Right renal pelvis (tissue), 4 donors: ENCODE data around the gene GABBR1. TPM values are rescaled to one million over a fixed set of nuclear protein-coding genes. Genes with fewer than 3 reads are reported as not detected.

ENCODE experiments used
- DNase-seq, 4 donors: peaks; one replicate each; pipeline ENCODE4 v3.0.0-alpha.2; 2013; ENCODE audit warnings: low read depth in 4 of 4, low spot score in 3 of 4, missing footprints in 1 of 4
- polyA plus RNA-seq, 4 donors: library from polyadenylated mRNA; unstranded; fragments of 120-200 nt; gene quantifications; one replicate each; pipeline ENCODE4 v1.2.1, GENCODE V29; 2013; ENCODE audit not compliant: insufficient read length in 4 of 4

The GABBR1 gene
- polyA plus RNA-seq, 4 donors: 57.5 to 81.1 (median 59.3) TPM

- DNase-seq: no peak
These were observed 102.2 kb downstream of the GABBR1 start for GRCh38 chr6:29530671-29531310.

- DNase-seq: no peak
These were observed 103.0 kb downstream of the GABBR1 start for GRCh38 chr6:29529956-29530355.

GRCh38 chr6:29528988-29529560 lies 103.9 kb downstream of the GABBR1 start:
- no peak for DNase-seq

- DNase-seq: no peak
These were observed 104.6 kb downstream of the GABBR1 start for GRCh38 chr6:29528300-29528931.

GRCh38 chr6:29527564-29527963 lies 105.4 kb downstream of the GABBR1 start:
- DNase-seq: no peak

- no peak for DNase-seq
These were observed 105.9 kb downstream of the GABBR1 start for GRCh38 chr6:29527126-29527525.

- DNase-seq: no peak
These were observed 107.7 kb downstream of the GABBR1 start for GRCh38 chr6:29525311-29525639.

GRCh38 chr6:29524444-29525310 lies 108.3 kb downstream of the GABBR1 start:
- peak in 1 of 4 donors; percentile 3 for DNase-seq

GRCh38 chr6:29524044-29524443 lies 108.9 kb downstream of the GABBR1 start:
- DNase-seq: no peak

- no peak for DNase-seq
These were observed 110.8 kb downstream of the GABBR1 start for GRCh38 chr6:29522227-29522626.

- no peak for DNase-seq
These were observed 111.8 kb downstream of the GABBR1 start for GRCh38 chr6:29521006-29521680.

- DNase-seq: no peak
These were observed 112.8 kb downstream of the GABBR1 start for GRCh38 chr6:29520232-29520631.

- no peak for DNase-seq
These were observed 113.5 kb downstream of the GABBR1 start for GRCh38 chr6:29519291-29520010.

- DNase-seq: no peak
These were observed 115.1 kb downstream of the GABBR1 start for GRCh38 chr6:29517728-29518440.

GRCh38 chr6:29517245-29517644 lies 115.7 kb downstream of the GABBR1 start:
- DNase-seq: no peak

- no peak for DNase-seq
These were observed 116.9 kb downstream of the GABBR1 start for GRCh38 chr6:29516108-29516507.

GRCh38 chr6:29510746-29511300 lies 122.2 kb downstream of the GABBR1 start:
- DNase-seq: no peak

GRCh38 chr6:29510202-29510601 lies 122.8 kb downstream of the GABBR1 start:
- DNase-seq: no peak
